HPDE6-E6E7 (cell line): ENCODE measurements around the gene CCT8.
"Not testable (repeated sequence)": the region's sequence is repeated elsewhere in the genome, so short reads cannot be mapped to it uniquely, and the experiment has no call there.

Source experiments
- DNase-seq: peaks from one replicate; pipeline ENCODE4 v3.0.0; 2011; ENCODE audit warnings: missing footprints; ENCODE audit errors: extremely low spot score

Gene CCT8

GRCh38 chr21:29078869-29079767 is 5.7 kb upstream of the CCT8 start:
- no peak for DNase-seq

GRCh38 chr21:29077651-29078090 is 4.2 kb upstream of the CCT8 start:
- peak; percentile 19 for DNase-seq

- not testable (repeated sequence) for DNase-seq
These were observed 3.5 kb upstream of the CCT8 start for GRCh38 chr21:29076731-29077640.

DNA sequence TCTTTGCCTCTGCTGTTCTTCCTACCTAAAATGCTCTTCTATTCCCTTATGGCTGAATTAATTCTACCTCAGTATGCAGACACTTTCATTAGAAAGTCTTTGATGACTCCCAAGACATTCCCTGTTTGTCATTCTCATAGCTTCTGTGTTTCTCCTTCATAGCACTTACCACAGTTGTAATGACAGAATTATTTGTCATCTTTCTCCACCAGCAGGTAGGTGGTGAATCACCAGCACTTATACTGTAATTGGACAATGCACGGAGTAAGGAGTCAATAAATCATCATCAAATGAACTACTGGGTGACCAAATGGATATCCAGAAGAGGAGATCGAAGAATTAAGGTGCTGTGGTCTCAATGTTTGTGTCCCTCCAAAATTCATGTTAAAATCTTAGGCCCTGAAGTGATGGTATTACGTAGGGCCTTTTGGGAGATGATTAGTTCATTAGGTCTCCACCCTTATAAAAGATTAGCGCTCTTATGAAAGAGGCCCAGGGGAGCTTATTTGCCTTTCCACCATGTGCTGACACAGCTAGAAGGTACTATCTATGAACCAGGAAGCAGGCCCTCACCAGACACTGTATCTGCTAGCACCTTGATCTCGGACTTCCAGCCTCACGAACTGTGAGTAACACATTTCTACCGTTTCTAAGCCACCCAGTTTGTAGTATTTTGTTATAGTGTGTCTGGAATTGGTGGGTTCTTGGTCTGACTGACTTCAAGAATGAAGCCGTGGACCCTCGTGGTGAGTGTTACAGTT is 2.4 kb upstream of the CCT8 start:
- DNase-seq, result peak; percentile 58

GRCh38 chr21:29074783-29075182 is 1.3 kb upstream of the CCT8 start:
- DNase-seq, result no peak

- DNase-seq, result no peak
These were observed 544 bp upstream of the CCT8 start for GRCh38 chr21:29074007-29074376.

GRCh38 chr21:29072873-29073221 is 601 bp downstream of the CCT8 start:
- DNase-seq, result no peak

DNA sequence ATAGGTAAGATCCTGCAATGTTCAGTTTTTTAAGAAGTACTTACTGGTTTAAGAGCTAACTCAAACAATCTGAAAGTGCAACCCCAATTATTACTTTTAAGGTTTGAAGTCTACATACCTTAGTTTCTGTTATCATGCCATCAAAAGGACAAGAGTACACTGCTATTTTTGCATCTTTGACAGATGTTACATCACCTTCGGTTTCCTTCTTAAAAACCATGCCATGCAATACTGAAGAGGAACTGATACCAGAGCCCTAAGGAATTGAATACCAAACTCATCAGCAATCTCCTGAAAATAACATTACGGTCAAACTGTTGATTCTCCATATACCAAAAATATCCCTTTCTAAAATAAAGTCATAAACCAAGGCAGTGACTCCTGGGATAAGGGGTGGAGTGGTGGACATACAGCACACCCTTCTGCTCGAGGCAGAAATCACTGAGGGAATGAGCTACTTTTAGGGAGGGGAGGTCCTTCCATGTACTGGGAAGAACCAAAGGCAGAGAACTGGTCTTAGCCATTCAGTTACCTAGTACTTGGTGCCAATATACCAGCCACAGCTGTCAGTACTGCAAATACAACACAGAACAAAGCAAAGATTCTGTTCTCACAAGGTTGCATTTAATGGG is 8.5 kb downstream of the CCT8 start:
- DNase-seq, result no peak

DNA sequence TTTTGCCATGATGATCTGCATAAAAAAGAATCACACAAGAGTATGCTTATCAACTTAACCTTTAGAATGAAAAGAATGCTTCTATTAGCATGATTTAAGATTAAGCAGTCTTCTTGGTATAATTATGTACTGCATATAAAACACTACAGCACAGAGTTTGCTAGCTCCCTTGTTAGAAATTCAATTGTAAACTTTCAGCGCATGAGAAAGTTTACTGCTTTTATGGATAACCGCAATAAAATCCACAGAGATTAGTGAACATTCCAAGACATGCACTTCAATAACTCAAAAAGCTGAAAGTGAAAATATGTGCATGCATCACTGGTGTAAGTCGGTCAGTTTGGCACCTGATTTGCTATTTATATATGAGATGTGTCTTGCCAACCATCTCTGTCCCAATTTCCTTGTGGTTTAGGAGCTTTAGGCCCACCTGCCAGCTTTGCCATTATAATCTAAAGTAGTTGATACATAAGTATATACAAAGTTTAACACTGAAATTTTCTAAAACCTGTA is 16.9 kb downstream of the CCT8 start:
- DNase-seq, result no peak

DNA sequence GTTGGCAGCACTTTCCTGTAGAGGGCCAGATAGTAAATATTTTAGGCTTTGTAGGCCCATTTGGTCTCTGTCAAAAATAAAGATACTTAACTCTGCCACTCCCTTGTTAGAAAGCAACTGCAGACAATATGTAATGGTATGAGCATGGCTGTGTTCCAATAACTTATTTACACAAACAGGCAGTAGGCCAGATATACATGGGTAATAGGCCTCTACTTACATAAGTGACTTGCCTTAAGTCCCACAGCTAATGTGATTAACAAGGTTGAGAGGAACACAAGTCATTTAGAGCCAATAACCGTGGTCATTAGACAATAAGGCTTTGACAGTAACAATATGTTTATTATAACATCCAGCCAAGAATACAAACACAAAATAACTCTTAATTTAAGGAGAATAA is 17.4 kb downstream of the CCT8 start:
- DNase-seq, result no peak

- no peak for DNase-seq
These were observed 18.4 kb downstream of the CCT8 start for GRCh38 chr21:29055080-29055479.

DNA sequence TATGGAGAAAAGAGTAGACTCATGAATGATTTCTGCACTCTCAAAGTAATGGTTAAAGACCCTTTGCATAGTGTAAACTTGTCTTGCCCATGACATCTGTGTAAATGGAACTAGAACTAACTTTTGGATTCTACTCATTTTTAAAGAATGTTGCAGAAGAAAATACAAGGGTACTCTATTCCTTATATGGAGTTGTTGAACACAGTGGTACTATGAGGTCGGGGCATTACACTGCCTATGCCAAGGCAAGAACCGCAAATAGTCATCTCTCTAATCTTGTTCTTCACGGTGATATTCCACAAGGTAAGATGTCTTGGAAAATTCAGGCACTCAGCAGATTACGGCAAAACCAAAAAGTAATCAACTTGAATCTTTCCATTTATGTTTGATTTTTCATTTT is 19.8 kb downstream of the CCT8 start:
- no peak for DNase-seq

GRCh38 chr21:29053011-29053553 is 20.4 kb downstream of the CCT8 start:
- no peak for DNase-seq

- no peak for DNase-seq
These were observed 21.2 kb downstream of the CCT8 start for GRCh38 chr21:29052224-29052623.

GRCh38 chr21:29034678-29035077 is 38.8 kb downstream of the CCT8 start:
- DNase-seq, result no peak

- no peak for DNase-seq
These were observed 39.6 kb downstream of the CCT8 start for GRCh38 chr21:29033871-29034270.

DNA sequence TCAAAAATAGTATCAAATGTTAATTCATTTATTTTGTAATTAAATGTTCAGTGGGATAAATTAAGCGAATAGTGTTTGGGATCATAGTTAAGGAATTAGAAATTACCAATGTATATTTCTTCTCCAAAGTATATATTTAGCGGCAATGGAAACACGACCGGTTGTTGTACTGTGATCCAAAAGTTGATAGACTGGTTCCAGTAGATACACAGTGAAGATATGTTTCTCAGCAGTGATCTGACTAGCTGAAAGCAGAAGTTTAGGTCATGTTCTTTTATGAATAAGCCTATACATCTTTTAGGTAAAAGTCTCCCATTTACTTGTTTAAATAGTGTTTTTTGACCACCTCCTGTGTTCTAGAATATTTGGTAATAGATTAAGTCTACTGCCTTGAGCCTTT is 40.1 kb downstream of the CCT8 start:
- no peak for DNase-seq

DNA sequence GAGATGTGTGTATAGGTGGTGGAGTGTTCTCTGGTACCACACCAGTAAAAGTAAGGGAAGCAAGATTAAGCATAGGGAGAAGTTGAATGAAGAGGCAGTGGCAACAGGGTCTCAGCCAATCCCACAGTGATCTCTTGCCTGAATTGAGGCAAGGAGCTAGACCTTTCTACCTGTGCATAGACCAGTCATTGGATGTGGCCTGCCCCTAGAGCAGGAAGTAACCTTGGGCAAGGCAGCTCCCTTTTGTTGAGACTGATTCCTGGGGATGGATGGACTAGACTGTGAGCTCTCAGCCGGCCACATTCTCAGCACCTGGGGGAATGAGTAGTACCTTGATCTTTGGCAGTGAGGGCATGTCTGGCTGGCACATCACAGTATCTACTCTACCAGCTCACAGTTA is 42.5 kb downstream of the CCT8 start:
- no peak for DNase-seq

GRCh38 chr21:29029524-29029923 is 43.9 kb downstream of the CCT8 start:
- no peak for DNase-seq

DNA sequence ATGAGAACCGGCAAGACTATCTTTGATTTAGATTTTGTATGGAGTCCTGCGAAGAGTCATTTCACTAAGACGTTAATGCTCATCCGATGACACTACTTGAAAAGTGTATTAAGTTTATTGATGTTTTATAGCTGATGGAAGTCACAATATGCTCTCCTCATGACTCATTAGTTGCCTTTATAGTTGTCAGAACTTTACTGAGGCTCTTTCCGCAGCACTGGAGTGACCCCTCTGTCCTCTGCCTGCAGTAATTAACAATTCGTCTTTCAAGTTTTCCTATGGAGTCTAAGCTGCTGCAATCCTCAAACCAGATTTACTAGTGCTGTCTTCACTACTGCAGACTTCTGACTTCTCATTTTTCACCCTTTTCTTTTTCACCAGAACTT is 48.1 kb downstream of the CCT8 start:
- no peak for DNase-seq
